GM06990 (cell line): ENCODE data around the gene SERPINH1.

ENCODE experiments used
- DNase-seq: peaks from one replicate; pipeline ENCODE4 v3.0.0-alpha.2; 2011; ENCODE audit not compliant: insufficient read length; ENCODE audit errors: extremely low read depth
- H3K27me3 ChIP-seq: replicated peaks from 2 replicates; pipeline ENCODE4 v1.6.0; 2011; ENCODE audit warnings: low read length; ENCODE audit not compliant: control insufficient read depth, insufficient read depth
- H3K36me3 ChIP-seq: 2 replicates; pipeline ENCODE4 v1.5.1; 2011; ENCODE audit warnings: low read length; ENCODE audit not compliant: control insufficient read depth, insufficient read depth
- H3K4me3 ChIP-seq: replicated peaks from 2 replicates; pipeline ENCODE4 v1.5.1; 2011; ENCODE audit warnings: low read depth, mild to moderate bottlenecking, control low read depth, low read length
- TF ChIP-seq, protein P1 (sequence below): IDR thresholded peaks from 2 replicates; pipeline ENCODE4 v1.5.1; 2011; ENCODE audit warnings: low read length, control low read depth, mild to moderate bottlenecking, inconsistent platforms; ENCODE audit not compliant: insufficient read depth, poor library complexity, severe bottlenecking

SERPINH1 gene

GRCh38 chr11:75534259-75535069 is 27.6 kb upstream of the SERPINH1 start:
- Histone ChIP-seq H3K27me3 (no peaks in the 10 kb centered on the region), H3K4me3 (no peak overlapping the region), H3K36me3 (no peaks in the 10 kb centered on the region)
- TF ChIP-seq, protein P1, sequence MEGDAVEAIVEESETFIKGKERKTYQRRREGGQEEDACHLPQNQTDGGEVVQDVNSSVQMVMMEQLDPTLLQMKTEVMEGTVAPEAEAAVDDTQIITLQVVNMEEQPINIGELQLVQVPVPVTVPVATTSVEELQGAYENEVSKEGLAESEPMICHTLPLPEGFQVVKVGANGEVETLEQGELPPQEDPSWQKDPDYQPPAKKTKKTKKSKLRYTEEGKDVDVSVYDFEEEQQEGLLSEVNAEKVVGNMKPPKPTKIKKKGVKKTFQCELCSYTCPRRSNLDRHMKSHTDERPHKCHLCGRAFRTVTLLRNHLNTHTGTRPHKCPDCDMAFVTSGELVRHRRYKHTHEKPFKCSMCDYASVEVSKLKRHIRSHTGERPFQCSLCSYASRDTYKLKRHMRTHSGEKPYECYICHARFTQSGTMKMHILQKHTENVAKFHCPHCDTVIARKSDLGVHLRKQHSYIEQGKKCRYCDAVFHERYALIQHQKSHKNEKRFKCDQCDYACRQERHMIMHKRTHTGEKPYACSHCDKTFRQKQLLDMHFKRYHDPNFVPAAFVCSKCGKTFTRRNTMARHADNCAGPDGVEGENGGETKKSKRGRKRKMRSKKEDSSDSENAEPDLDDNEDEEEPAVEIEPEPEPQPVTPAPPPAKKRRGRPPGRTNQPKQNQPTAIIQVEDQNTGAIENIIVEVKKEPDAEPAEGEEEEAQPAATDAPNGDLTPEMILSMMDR, result no peak
- no peak for DNase-seq

DNA sequence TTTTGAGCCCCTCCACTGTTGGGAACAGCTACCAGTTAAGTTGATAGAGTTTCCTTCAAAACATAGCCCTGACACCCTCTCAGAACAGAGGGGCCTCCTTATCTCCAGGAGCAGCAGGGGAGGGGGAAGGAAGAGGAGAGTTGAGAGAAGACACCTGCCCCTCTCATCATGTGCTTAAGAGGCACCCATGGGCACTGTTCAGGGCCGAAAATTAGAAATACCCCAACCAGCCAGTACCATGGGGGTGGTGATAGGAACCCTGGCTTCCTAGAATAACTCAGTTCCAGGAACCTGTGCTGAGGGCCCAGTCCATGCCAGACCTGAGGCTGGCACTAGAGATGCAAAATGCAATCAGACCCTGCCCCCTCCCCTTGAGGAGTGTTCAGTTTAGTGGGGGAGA is 27.0 kb upstream of the SERPINH1 start:
- Histone ChIP-seq H3K27me3 (no peaks in the 10 kb centered on the region), H3K4me3 (no peak overlapping the region), H3K36me3 (no peaks in the 10 kb centered on the region)
- TF ChIP-seq, protein P1, result no peak
- DNase-seq, result no peak

- DNase-seq, result peak; percentile 80
- Histone ChIP-seq H3K36me3 (no peaks in the 10 kb centered on the region), H3K27me3 (no peaks in the 10 kb centered on the region), H3K4me3 (peak overlapping the region; percentile 45)
- TF ChIP-seq, protein P1, result peak; percentile 29
These were observed 25.0 kb upstream of the SERPINH1 start for GRCh38 chr11:75536786-75537641.

GRCh38 chr11:75537740-75538139 is 24.3 kb upstream of the SERPINH1 start:
- TF ChIP-seq, protein P1, result no peak
- no peak for DNase-seq
- peak overlapping the region; percentile 45 for H3K4me3 ChIP-seq
- H3K27me3 ChIP-seq, result no peaks in the 10 kb centered on the region
- H3K36me3 ChIP-seq, result no peaks in the 10 kb centered on the region

GRCh38 chr11:75538150-75538942 is 23.7 kb upstream of the SERPINH1 start:
- H3K36me3 ChIP-seq, result no peaks in the 10 kb centered on the region
- H3K27me3 ChIP-seq, result no peaks in the 10 kb centered on the region
- no peak overlapping the region for H3K4me3 ChIP-seq
- TF ChIP-seq, protein P1, result no peak
- DNase-seq, result no peak
